ENCODE data around the gene MMS19. TPM values are rescaled to one million over a fixed set of nuclear protein-coding genes. Genes with fewer than 3 reads are reported as not detected.

Gene MMS19
- total RNA-seq, 2 donors from 2014 or later, result 46.8 to 108 TPM

DNA sequence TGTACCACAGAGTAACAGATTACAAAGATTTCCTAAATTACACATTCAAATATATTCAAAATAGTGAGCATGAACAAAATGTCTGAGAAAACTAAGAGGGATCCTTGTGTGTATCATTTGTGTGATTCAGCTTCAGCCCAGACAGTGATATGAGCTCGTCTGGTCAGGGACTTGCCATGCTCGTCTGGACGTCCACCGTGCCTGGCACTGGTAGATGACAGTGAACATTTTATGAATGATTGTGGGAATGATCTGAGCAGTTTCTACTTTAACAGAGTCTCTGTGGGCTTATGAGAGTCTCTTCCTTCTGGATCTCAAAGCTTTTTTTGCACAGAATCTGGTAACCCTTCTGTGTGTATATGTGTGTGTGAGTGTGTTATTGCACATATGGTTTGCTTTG lies 40.2 kb upstream of the MMS19 start:
- DNase-seq (ENCODE audit: low spot score) (no peak), ATAC-seq (ENCODE audit: insufficient number of reproducible peaks, low FRiP score, low read depth) (no peak)
- TF ChIP-seq, protein P1, sequence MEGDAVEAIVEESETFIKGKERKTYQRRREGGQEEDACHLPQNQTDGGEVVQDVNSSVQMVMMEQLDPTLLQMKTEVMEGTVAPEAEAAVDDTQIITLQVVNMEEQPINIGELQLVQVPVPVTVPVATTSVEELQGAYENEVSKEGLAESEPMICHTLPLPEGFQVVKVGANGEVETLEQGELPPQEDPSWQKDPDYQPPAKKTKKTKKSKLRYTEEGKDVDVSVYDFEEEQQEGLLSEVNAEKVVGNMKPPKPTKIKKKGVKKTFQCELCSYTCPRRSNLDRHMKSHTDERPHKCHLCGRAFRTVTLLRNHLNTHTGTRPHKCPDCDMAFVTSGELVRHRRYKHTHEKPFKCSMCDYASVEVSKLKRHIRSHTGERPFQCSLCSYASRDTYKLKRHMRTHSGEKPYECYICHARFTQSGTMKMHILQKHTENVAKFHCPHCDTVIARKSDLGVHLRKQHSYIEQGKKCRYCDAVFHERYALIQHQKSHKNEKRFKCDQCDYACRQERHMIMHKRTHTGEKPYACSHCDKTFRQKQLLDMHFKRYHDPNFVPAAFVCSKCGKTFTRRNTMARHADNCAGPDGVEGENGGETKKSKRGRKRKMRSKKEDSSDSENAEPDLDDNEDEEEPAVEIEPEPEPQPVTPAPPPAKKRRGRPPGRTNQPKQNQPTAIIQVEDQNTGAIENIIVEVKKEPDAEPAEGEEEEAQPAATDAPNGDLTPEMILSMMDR (IDR thresholded peaks at IDR 0.05), result no peak
- no peaks in the 10 kb centered on the region for H3K36me3 ChIP-seq
- no peaks in the 10 kb centered on the region for H3K9me3 ChIP-seq
- H3K4me3 ChIP-seq, result no peak overlapping the region
- H3K27ac ChIP-seq, result peak overlapping the region; percentile 96 to 97
- peaks cover 37 to 51% of the 10 kb centered on the region in 2 donors for H3K4me1 ChIP-seq (ENCODE audit: control insufficient read depth in 1 of 2, low read depth in 2 of 2)
- no peaks in the 10 kb centered on the region for H3K27me3 ChIP-seq (replicated peaks; ENCODE audit: insufficient read depth)

DNA sequence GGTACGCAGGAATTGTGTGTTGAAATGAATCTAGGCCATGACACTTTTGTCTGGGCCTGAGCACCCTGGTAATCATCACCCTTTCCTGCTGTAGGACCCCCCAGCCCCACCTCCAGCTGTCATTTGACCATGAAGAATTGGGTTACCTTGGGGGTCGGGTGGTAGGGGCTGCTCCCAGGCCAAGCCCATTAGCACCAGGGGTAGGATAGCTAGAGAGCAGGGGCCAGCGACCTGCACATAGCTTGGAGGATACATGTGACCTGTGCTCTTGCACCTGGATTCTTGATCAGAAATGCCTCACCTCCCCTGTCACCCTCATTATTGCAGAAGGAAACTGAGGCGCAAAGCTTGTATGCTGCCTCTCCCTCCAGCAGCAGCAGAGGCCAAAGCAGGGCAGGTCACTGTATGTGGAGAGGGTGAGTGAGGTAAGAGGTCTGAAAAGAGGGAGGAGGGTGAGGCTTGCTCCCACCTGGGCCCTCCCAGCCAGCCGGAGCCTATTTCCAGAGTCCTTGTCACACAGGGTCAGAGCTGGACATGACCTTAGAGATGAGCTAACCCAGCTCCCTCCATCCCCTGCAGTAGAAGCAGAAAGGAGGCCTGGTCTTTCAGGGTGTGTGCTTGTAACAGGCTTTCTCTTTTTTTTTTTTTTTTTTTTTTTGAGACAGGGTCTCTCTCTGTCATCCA lies 39.1 kb upstream of the MMS19 start:
- H3K27ac ChIP-seq, result no peak overlapping the region
- TF ChIP-seq, protein P1 (IDR thresholded peaks at IDR 0.05), result no peak
- H3K4me3 ChIP-seq, result no peak overlapping the region
- DNase-seq (ENCODE audit: low spot score) (no peak), ATAC-seq (ENCODE audit: insufficient number of reproducible peaks, low FRiP score, low read depth) (no peak)
- no peaks in the 10 kb centered on the region for H3K36me3 ChIP-seq
- no peaks in the 10 kb centered on the region for H3K9me3 ChIP-seq
- H3K4me1 ChIP-seq (ENCODE audit: control insufficient read depth in 1 of 2, low read depth in 2 of 2), result peaks cover 28 to 40% of the 10 kb centered on the region in 2 donors
- H3K27me3 ChIP-seq (replicated peaks; ENCODE audit: insufficient read depth), result no peaks in the 10 kb centered on the region

DNA sequence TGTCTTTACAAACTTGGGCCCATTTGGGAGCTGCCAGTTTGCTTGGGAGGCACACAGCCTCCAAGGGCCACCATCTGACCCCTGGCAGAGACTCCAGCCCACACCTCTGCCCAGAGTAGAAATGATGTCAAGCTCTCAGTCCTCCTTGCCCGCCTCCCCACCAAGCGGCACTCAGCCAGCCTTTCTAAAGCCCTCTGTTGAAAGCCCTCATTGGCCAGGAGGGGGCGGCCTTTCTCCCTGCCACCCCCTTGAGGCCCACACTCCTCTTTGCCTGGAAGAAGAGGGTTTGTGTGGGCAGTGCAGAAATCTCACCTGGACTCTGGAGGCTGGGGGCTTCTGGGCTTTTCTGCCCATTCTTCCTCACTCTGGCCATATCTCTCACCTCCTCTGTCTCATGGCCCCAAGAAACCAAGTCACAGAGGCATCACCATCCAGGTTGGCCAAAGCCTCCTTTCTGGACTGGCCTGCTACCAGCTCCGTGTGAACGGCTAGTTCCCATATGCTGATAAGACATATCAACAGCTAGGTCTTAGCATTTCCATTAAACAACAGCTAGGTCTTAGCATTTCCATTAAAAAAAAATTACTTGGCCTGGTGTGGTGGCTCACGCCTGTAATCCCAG lies 36.6 kb upstream of the MMS19 start:
- Histone ChIP-seq H3K27me3 (replicated peaks; ENCODE audit: insufficient read depth) (no peaks in the 10 kb centered on the region), H3K9me3 (no peaks in the 10 kb centered on the region), H3K36me3 (no peaks in the 10 kb centered on the region), H3K27ac (no peak overlapping the region), H3K4me1 (ENCODE audit: control insufficient read depth in 1 of 2, low read depth in 2 of 2) (peaks cover 6 to 15% of the 10 kb centered on the region in 2 donors), H3K4me3 (no peak overlapping the region)
- no peak for DNase-seq (ENCODE audit: low spot score)
- ATAC-seq (ENCODE audit: insufficient number of reproducible peaks, low FRiP score, low read depth), result no peak
- TF ChIP-seq, protein P1 (IDR thresholded peaks at IDR 0.05), result no peak

DNA sequence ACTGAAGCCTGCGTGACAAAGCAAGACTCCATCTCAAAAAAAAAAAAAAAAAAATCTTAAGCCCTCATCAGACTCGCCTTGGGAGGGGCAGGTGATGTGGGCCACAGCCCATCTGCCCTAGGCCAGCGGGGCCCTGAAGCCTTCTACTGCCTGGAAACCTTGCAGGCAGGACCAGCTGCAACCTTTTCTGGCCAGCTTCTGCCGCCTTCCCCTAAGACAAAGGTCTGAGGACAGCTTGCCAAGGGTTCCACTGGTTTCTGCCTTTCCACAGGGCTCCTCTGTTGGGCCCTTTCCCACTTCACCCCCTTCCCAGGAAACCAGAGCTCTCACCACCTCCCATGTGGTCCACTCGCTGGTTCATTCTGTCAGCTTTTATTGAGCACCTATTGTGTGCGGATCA lies 35.7 kb upstream of the MMS19 start:
- Histone ChIP-seq H3K27me3 (replicated peaks; ENCODE audit: insufficient read depth) (no peaks in the 10 kb centered on the region), H3K4me1 (ENCODE audit: control insufficient read depth in 1 of 2, low read depth in 2 of 2) (peaks cover 0 to 6% of the 10 kb centered on the region in 2 donors), H3K9me3 (no peaks in the 10 kb centered on the region), H3K36me3 (no peaks in the 10 kb centered on the region), H3K4me3 (no peak overlapping the region), H3K27ac (no peak overlapping the region)
- DNase-seq (ENCODE audit: low spot score) (no peak), ATAC-seq (ENCODE audit: insufficient number of reproducible peaks, low FRiP score, low read depth) (no peak)
- TF ChIP-seq, protein P1 (IDR thresholded peaks at IDR 0.05), result no peak

DNA sequence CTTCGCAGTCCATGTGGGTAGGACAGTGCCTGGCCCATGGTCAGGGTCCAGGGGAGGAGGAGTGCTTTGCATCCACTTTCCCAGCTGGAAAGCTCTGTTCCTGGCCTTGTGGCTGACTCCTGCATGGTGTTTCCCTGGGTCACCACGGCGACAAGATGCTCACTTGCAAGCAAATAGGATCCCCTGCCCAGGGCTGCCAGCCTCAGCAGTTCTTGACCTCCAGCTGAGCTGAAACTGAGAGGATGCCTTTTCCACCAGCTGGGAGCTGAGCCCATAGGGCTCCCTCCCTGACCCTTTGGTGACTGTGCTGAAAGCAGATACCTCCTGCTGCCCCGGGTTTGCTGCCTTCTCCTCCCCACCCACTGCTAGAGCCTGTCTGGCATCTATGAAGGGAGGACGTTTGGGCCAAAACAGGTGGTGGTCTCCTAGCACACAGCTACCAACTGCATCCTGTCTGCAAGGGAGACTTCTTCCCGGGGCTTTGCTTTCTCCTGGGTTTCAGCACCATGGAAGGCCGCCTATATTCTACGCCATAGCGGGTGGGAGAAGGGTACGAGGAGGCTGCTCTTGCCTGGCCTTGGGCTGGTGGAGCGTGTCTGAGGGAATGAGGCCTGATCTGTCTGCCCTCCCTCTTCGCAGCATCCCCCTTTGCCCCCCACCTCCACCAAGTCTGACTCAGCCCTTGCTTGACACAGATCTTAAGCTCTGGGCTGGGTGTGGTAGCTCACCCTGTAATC lies 34.9 kb upstream of the MMS19 start:
- Histone ChIP-seq H3K9me3 (no peaks in the 10 kb centered on the region), H3K36me3 (no peaks in the 10 kb centered on the region), H3K4me3 (no peak overlapping the region), H3K4me1 (ENCODE audit: control insufficient read depth in 1 of 2, low read depth in 2 of 2) (no peaks in the 10 kb centered on the region), H3K27ac (no peak overlapping the region), H3K27me3 (replicated peaks; ENCODE audit: insufficient read depth) (no peaks in the 10 kb centered on the region)
- TF ChIP-seq, protein P1 (IDR thresholded peaks at IDR 0.05), result no peak
- ATAC-seq (ENCODE audit: insufficient number of reproducible peaks, low FRiP score, low read depth) (no peak), DNase-seq (ENCODE audit: low spot score) (no peak)

All from thoracic aorta (tissue), 2 donors.